GM19455 (cell line): ENCODE data around the gene CFAP410.
"Not testable (repeated sequence)": the region's sequence is repeated elsewhere in the genome, so short reads cannot be mapped to it uniquely, and the experiment has no call there.

Experiments
- ATAC-seq: cut with Tn5 transposase; IDR thresholded peaks from one replicate; pipeline ENCODE4 v1.9.1; 2021; ENCODE audit not compliant: unreplicated experiment

CFAP410 gene

DNA sequence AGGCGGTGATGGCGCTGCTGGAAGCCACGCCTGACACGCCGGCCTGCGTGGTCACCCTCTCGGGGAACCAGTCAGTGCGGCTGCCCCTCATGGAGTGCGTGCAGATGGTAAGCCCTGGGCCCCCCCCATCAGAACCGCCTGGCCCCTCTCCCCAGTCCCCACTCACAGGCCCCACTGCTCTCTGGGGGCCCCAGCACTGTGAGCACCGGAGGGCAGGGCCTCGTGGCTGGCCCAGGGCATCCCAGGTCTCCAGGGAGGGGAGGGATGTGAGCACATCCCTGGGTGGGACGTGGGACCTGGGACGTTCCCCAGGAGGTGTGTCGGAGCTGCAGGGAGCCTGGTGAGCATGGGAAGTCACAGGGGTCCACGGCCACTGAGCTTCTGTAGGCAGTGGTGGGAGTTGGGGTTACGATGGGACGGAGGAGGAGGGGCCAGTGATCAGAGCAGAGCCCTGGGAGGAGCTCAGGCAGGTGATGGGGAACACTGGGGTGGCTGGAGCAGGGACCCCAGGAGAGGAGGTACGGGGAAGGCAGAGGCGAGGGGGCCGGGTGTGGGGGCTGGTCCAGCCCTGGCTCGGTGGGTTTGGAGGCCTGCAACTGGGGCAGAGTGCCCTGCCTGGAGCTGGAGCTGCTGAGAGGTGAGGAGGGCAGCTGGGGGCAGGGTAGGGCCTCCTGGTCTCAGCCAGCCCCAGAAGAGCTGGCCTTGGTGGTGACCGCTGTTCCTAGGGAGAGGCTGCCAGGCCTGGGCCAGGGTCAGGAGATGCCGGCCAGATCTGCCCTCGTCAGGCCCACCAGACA lies 20.5 kb downstream of the CFAP410 start:
- no peak for ATAC-seq

DNA sequence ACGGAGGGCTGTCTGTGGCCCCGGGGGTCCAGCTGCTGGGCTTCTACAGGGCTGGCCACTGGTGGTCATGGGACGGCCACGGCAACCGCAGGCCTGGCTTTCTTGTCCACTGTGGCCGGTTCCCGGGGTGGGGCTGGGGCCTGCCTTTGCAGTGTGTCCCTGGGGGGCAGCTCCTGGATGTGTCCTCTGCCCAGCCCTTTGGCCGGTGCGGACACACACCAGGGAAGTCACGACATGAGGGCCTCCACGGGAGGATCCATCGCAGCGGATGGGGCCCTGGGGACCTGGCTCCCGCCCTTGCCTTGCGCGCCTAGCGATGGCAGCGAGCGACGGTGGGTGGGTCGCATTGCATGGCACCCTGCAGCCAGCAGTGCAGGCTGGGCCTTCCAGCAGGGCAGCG lies 21.3 kb downstream of the CFAP410 start:
- ATAC-seq, result no peak

DNA sequence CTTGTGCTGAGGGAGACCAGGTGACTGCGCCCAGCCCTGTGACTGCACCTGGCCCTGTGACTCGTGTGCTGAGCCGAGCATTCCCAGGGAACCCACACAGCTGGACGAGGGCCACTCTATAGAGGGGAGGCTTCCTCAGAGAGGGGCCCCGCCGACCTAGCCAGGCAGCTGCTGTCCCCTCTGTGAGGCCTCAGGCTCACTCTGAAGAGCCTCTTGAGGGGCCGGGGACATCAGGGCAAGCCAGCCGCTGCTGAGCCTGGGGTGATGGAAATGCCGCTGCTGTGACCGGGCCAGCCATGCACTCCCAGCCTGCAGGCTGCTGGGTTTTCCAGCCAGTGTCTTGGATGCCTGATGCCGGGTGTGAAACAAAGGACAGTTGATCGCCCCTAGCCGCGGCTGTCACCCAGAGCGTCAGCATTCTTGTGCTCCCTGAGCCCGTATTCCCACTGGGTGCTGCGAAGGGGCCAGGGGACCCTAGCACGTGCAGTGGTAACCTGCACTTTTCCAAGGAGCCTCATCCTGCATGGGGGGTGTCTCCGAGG lies 21.9 kb downstream of the CFAP410 start:
- no peak for ATAC-seq

DNA sequence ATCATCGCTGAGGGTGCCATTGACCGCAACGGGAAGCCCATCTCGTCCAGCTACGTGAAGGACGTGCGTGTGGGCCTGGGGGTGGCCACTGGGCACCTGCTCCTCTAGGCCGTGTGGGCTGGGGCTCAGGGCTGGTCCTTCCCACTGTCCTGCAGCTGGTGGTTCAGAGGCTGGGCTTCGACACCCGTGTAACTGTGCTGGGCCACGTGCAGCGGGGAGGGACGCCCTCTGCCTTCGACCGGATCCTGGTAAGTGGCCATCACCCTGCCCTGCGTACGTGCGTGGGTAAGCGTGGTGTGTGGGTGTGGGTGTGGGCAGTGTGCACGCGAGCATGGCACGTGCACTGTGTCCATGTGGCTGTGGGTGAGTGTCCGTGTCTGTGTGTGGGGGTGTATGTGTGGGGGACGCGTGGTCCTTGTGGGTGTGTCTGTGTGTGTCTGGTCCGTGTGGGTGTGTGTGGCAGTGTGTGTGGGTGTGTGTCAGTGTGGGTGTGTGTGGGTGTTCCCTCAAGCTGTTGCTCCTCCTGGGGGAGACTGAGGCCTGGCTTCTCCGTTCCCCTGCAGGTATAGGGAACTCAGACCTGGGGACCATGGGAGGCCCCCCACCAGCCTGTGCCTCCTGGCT lies 22.8 kb downstream of the CFAP410 start:
- no peak for ATAC-seq

DNA sequence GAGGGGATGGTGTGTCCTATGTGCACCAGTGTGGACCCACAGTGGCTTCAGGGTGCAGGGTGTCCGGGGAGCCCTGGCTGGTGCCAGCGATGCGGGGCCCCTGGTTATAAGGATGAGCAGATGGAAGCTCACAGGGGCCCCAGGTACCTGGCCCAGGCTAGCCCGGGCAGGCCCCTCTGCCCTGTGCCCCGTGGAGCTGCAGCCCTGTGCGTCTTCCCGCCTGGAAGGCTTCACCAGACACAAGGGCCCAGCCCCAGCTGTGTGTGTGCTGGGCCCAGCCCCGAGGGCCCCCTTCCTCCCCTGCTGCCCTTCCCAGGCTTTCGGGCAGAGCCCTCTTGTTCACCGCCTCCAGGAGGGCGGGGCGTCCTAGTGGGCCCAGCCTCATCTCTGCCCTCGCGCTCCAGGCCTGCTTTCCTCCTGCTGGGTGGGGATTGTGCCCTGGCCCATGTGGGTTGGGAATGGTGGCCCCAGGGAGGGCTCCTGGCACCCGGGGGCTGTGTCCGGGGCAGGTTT lies 23.4 kb downstream of the CFAP410 start:
- no peak for ATAC-seq

DNA sequence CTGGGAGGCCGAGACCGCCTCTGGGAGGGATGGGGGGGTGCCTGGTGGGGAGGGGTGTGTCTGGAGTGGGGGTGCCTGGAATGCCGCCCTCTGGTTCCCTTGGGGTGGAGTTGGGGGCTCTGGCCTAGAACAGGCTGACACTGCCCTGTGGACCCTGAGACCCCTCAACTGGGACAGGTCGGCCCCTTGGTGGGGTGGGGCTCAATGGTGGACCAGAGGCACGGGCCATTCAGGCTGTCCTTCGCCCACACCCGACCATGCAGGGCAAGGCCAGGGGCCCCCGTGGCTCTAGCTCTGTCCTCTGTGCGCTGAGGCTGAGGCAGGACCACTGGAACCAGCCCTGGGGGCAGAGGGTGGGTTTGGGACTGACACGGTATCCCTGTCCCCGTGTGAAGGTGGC lies 24.6 kb downstream of the CFAP410 start:
- no peak for ATAC-seq

DNA sequence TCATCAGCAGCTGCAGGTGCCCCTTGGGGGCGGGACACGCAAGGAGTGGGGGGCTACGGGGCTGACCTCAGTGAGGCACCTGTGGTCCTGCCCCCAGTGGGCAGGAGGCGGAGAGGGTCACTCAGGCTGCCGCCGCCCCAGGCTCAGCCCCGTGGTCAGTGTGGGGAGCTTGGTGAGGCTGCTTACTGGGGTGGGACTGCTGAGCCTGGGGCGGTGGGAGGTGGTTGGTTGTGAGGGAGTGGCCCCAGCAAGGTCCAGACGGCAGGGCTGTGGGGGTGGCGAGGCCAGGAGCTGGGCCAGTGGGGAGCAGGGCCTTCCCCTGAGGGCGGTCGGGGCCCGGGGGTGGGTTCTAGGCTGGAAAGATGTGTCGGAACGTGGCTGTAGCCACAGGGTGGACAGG lies 25.1 kb downstream of the CFAP410 start:
- ATAC-seq, result no peak

DNA sequence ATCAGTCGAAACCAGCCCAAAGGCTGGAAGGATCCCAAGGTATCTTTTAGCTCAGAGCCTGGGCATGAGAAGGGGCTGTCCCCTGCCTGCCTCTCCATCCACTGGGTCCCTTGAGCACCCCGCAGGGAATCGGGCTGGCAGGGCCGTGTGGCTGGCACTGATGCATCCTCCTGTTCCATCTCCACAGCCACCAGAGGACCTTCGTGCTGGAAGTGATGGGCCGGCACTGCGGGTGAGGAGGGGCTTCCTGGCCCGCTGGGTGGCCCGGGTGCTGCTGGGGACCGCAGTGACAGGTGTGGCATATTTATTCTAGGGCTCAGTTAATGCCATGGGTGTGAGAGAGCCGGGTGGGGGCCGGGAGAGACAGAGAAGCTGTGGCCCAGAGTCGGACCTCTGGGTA lies 25.7 kb downstream of the CFAP410 start:
- no peak for ATAC-seq

DNA sequence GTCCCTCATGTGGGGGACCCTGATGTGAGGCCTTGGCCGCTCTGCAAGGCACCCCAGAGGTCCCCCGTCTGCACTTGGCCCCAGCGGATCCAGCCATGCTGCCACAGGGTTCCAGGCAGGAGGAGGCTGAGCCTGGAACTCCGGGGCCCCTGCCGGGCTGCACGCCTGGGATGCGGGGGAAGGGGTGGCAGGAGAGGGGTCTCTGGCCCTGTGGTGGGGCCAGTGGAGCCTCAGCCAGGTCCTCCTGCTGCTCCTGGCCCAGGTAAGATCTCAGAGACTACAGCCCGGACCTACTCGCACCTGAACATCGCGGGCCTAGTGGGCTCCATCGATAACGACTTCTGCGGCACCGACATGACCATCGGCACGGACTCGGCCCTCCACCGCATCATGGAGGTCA lies 26.5 kb downstream of the CFAP410 start:
- no peak for ATAC-seq

DNA sequence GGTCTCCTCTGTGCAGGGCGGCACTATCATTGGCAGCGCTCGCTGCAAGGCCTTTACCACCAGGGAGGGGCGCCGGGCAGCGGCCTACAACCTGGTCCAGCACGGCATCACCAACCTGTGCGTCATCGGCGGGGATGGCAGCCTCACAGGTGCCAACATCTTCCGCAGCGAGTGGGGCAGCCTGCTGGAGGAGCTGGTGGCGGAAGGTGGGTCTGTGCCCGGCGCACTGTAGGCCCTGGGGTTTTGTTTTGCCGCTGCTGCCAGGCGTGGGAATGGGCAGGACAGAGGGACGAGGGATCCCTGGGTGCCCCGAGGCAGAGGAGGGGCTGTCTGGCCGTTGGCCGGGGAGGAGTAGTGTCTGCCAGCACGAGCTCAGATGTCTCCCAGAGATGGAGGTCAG lies 27.1 kb downstream of the CFAP410 start:
- ATAC-seq, result no peak

DNA sequence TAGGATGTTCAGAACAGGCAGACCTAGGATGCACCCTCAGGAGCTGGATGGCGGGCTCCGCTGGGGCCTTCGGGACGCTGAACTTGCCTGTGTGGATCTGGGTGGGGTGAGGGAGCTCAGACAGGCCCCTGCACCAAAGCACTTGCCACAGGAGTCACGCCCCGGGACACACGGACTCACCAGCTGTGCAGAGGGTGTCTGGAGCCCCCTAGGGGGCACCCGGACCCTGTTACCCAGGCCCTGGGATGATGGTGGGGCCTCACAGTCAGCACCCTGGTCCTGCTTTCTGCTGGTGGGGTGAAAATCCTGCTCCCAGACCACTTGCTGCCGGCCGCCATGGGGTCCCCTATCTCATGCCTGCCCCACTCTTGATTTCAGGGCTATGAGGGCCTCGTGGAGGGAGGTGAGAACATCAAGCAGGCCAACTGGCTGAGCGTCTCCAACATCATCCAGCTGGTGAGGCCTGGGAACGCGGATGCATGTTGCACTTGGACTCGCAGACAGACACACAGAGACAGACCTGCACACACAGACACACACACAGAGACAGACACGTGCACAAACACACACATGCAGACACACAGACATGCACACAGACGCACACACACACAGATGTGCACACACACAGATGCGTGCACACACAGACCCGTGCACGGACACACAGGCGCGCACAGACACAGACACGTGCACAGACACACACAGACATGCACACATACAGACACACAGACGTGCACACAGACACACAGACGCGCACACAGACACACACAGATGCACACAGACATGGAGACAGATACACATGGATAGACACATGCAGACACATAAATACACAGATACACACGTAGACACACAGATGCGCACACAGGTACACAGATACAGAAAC lies 28.3 kb downstream of the CFAP410 start:
- no peak for ATAC-seq

DNA sequence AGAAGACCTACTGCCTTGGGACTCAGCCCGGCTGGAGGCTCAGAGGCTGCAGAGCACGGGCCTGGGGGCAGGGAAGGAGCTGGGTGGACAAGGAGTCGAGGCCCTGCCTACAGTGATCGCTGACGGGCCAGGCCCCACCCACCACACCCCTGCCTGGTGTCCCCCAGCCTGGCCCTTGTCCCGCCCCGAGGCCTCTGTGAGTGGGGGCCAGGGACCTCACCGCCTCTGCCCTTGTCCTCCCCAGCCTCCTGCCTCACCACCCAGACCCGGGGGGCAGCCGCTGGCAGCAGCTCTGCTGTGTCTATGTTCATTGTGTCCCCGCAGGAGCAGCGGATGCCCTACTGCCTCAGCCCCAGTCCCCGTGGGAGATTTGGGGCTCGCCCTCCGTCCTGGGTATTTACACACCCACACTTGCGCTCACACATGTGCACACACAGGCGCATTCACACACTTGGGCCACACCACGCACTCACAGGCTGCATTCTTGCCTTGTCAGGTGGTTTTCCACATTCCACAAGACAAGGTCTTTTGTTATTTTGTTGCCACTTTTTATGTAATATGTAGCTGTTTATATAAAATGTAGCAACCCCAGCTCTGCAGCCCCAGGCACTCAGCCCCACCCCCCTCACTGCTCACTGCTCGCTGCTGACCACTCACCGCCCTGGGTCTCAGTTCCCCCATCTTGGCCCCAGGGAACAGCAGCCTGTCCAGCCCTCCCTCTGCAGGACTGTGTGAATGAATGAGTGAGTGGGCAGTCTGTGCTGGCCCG lies 32.1 kb downstream of the CFAP410 start:
- ATAC-seq, result no peak

DNA sequence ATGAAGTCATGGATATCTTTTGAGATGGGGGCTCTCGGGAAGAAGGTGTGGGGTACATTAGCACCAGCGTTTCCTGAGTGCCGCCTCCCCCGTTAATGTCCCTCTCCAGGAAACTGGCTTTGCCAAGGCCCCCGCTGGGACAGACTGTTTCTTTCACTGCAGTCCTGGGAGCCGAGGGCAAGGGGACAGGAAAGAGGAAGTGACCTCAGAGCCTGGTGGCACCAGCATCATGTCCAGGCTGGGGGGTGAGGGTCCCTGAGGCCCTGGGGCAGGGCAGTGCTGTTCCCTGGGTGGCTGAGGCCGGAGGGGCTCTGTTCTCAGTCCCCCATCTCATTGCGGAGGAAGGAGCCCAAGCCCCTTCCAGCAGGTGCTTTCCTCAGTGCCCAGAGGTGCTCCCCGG lies 33.5 kb downstream of the CFAP410 start:
- ATAC-seq, result no peak

DNA sequence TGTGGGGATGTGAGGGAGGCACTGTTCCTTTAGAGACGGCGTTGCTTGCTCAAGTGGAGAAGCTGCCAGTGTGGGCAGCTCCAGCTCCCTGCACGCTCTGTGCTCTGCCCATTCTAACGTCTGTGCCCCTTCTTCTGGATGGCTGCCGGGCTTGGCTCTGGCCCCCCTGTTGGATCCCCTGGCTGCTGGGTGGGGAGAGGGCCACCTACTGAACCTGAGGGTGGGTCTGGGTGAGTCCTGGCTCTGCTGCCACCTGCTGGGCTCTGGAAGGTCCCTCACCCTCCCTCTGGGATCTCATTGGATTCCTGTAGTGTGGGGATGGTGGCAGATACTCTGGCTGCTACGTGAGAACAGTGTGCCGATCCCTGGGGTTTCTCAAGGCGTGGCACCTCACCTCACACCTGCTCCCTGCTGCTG lies 34.3 kb downstream of the CFAP410 start:
- no peak for ATAC-seq

DNA sequence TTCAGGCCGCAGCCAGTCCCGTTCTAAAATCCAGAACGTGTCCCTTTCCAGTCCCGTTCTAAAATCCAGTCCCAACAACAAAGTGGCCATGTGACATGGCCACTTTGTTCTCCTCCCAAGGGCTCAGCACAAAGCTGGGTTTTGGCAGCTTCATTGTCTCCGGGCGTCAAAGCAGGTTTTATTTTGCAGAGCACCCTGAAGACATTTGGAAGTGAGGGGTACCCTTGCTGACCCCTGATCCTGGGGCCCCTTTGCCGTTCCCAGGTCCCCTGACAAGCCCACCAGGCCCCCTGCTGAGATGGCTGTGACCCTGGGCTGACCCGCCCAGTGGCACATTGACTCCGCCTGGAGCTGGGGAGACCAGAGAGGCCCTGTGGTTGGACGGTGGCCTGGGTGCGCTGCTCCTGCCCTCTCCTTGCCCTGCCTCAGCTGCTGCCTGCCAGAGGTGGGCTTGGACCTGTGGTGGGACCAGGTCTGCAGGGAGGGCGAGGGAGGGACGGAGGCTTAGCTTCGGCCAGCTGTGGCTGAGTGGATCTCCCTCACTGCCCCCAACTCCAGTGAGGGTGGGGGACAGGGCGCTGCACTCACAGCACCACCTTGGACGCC lies 35.1 kb downstream of the CFAP410 start:
- no peak for ATAC-seq

DNA sequence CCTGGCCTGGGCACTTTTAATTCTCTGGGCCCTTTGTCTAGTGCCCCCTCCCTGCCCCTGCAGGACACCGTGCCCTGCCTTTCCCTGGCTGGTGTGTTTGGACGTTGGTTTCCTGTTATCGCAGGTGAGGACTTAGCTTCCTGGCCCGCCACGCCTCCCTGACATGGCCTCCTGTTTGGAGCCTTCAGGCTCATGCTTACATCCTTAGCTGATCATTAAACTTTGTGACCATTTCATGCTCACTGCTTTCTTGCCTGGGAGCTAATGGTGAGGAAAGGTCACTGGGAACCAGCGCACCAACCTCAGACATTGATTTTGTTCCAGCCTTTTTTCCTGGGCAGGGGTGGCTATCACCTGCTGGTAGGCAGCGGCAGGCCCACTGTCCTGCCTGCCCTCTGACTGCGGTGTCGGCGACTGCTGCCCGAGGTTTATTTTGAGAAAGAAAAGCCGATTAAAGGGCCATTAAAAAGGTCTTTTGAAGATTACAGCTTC lies 35.7 kb downstream of the CFAP410 start:
- no peak for ATAC-seq

DNA sequence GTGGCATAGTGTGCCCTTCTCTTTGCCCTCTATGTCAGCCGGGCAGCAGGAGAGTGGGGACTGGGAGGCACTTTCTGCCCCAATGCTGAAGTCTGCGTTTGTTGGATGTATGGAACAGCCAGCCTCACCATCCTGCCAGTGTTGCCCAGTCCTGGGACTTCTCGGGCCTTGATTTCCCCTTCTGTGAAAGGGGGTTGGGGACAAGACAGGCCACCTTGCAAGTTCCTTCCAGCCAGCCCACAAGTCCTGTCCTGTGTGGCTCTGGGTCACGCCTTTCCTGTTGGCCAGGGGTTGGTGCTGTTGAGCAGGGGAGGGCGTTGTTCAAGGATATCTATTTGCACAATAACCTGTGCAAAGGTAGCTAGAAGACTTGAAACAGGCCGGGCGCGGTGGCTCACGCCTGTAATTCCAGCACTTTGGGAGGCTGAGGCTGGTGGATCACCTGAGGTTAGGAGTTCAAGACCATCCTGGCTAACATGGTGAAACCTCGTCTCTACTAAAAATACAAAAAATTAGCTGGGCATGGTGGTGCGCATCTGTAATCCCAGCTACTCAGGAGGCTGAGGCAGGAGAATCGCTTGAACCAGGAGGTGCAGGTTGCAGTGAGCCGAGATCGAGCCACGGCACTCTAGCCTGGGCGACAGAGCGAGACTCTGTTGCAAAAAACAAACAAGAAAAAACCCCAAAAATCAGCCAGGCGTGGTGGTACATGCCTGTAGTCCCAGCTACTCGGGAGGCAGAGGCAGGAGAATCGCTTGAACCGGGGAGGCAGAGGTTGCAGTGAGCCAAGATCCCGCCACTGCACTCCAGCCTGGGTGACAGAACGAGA lies 36.4 kb downstream of the CFAP410 start:
- ATAC-seq, result not testable (repeated sequence)

DNA sequence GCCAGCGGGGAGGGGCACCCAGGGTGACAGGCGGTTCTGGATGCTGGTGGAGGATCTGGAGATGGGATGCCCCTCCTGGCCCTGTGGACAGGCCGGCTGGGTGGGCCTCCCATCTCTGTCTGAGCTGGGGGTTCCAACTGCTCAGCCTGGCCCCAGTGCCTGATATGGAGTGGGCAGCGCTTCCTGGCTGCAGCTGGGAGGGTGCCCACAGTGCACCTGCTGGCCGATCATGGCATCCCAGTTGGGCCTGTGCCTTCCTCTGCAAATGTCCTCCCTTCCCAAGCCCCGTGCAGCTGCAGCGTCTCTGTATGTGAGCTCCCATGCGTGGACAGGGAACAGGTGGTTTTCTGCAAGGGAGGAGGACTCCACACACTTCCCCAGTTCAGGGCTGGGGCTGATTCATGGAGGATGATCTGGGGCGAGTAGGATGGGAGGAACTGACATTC lies 37.2 kb downstream of the CFAP410 start:
- ATAC-seq, result no peak

DNA sequence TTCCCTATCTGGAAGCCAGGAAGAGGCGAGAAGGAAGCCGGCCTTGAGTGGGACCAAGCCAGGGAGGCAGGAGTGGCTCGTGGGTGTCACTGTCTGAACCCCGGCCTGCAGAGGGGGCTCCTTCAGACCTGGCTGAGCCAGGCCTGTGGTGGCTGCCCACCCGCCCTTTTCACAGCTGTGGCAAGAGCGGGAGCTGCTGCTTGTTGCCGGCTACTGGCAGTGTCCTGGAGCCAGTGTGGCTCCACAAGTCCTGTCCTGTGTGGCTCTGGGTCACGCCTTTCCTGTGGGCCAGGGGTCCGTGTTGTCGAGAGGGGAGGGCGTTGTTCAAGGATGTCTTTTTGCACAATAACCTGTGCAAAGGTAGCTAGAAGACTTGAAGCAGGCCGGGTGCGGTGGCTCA lies 38.0 kb downstream of the CFAP410 start:
- no peak for ATAC-seq
